ENCODE measurements around the gene AKAP3.

The AKAP3 gene

GRCh38 chr12:4609071-4609470 is 39.8 kb downstream of the AKAP3 start:
- no peak for DNase-seq (ENCODE audit: low spot score)
- in situ Hi-C loops (cut with MboI; ENCODE audit: low pct_unique_long_range_greater_than_20kb, low sequenced_read_pairs, unreplicated experiment): no loop called here
- TF ChIP-seq CTCF (IDR thresholded peaks at IDR 0.05; ENCODE audit: extremely low read depth, insufficient read depth, missing control alignments): no peak

DNA sequence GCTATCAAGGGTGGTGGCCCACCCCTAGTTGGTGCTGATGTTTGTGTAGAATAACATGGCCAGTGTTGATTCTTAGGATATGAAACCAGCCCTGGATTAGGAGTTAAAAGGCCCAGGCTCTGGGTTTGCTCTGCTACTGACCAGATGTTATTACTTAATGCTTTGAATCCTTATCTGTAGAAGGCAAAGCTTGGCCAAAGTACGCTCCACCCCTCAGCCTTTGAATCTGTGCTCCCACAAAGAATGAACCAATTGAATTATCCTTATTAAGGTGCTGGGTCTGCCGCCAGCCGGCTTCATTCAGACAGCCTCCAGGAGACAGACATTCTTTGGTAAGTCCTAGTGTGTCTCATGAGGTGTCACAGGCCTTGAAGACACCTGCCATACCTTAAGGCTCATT is 41.8 kb downstream of the AKAP3 start:
- in situ Hi-C loops (cut with MboI; ENCODE audit: low pct_unique_long_range_greater_than_20kb, low sequenced_read_pairs, unreplicated experiment): no loop called here
- TF ChIP-seq CTCF (IDR thresholded peaks at IDR 0.05; ENCODE audit: extremely low read depth, insufficient read depth, missing control alignments): no peak
- DNase-seq (ENCODE audit: low spot score): no peak

DNA sequence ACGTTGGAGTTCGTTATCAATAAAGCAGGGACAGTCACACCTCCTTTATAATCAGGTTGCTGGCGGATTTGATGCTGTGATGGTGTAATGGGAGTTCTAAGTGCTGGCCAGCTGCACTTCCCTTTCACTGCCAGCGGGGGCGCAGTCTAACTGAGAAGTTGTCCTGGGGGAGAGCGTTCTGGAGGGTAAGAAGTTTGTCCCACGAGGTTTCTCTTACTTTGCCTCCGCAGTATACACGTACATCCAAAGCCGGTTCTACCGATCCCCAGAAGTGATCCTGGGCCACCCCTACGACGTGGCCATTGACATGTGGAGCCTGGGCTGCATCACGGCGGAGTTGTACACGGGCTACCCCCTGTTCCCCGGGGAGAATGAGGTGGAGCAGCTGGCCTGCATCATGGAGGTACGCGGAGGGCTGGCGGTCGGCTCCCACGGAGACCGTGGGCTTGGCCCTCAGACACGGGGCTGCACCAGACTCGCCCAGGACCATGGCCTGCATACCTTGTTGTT is 44.1 kb downstream of the AKAP3 start:
- TF ChIP-seq CTCF (IDR thresholded peaks at IDR 0.05; ENCODE audit: extremely low read depth, insufficient read depth, missing control alignments): peak; percentile 98
- in situ Hi-C loops (cut with MboI; ENCODE audit: low pct_unique_long_range_greater_than_20kb, low sequenced_read_pairs, unreplicated experiment): no loop called here
- peak; percentile 82 for DNase-seq (ENCODE audit: low spot score)

DNA sequence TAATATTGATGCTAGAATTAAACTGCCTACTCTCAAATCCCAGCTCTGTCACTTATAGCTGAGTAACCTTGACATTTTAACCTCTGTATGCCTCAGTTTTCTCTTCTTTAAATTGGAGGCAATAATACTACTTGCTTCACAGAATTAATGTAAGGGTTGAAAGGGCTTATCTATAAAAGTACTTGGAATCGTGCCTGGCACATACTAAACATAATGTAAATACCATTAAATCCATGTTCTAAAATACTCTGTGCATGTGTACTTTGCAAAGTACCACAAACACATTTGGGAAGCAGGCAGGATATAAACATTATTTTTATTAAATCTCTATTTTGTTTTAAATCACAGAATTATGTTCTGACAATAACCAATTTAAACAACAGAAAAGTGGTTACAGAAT is 44.9 kb downstream of the AKAP3 start:
- in situ Hi-C loops (cut with MboI; ENCODE audit: low pct_unique_long_range_greater_than_20kb, low sequenced_read_pairs, unreplicated experiment): no loop called here
- no peak for TF ChIP-seq CTCF (IDR thresholded peaks at IDR 0.05; ENCODE audit: extremely low read depth, insufficient read depth, missing control alignments)
- no peak for DNase-seq (ENCODE audit: low spot score)

DNA sequence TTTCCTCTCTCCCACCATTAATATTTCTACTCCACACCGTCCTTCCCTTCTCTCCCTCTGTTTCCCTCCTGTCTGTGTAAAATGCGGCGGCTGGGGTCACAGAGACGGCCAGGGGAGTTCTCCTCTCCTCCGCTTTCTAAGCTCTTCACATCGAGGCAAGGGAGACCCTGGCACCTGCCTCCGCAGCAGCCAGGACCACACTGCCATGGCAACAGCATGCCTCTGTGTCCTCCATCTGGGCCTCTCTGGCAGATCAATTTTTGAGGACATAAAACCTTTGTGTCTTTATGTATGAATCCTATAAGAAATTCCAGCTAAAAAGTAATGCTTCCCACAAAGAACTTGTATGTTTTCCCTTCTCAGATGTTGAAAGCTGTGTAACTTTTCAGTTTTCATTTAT is 45.4 kb downstream of the AKAP3 start:
- no peak for DNase-seq (ENCODE audit: low spot score)
- in situ Hi-C loops (cut with MboI; ENCODE audit: low pct_unique_long_range_greater_than_20kb, low sequenced_read_pairs, unreplicated experiment): no loop called here
- no peak for TF ChIP-seq CTCF (IDR thresholded peaks at IDR 0.05; ENCODE audit: extremely low read depth, insufficient read depth, missing control alignments)

- TF ChIP-seq CTCF (IDR thresholded peaks at IDR 0.05; ENCODE audit: extremely low read depth, insufficient read depth, missing control alignments): no peak
- no peak for DNase-seq (ENCODE audit: low spot score)
- in situ Hi-C loops (cut with MboI; ENCODE audit: low pct_unique_long_range_greater_than_20kb, low sequenced_read_pairs, unreplicated experiment): no loop called here
These were observed 53.0 kb downstream of the AKAP3 start for GRCh38 chr12:4595881-4596280.

DNA sequence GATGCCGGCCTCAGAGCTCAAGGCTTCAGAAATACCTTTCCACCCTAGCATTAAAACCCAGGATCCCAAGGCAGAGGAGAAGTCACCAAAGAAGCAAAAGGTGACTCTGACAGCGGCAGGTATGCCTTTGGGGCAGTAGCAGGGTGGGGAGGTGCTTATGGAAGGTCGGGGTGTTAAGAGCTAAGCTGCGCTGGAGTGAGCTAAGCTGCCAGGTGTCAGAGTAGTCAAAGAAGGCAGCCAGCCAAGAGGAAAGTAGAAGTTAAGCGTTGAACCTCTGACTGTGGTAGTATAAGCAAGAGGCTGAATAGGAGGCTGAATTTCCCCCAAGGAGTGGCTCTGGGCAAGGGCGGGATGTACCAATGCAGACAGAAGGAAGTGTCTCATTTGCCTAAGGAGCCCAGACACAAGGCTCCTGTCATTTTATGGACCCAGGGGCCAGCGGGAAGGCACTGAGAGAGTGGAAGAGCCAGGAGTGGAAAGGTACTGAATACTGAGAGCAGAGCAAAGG is 57.6 kb downstream of the AKAP3 start:
- in situ Hi-C loops (cut with MboI; ENCODE audit: low pct_unique_long_range_greater_than_20kb, low sequenced_read_pairs, unreplicated experiment): no loop called here
- DNase-seq (ENCODE audit: low spot score): no peak
- no peak for TF ChIP-seq CTCF (IDR thresholded peaks at IDR 0.05; ENCODE audit: extremely low read depth, insufficient read depth, missing control alignments)
